ENCODE measurements around the gene PRSS27. TPM values are rescaled to one million over a fixed set of nuclear protein-coding genes. Genes with fewer than 3 reads are reported as not detected.

Gene PRSS27
- total RNA-seq, 2 donors from 2014 or later, result 3.7 to 4.2 TPM

DNA sequence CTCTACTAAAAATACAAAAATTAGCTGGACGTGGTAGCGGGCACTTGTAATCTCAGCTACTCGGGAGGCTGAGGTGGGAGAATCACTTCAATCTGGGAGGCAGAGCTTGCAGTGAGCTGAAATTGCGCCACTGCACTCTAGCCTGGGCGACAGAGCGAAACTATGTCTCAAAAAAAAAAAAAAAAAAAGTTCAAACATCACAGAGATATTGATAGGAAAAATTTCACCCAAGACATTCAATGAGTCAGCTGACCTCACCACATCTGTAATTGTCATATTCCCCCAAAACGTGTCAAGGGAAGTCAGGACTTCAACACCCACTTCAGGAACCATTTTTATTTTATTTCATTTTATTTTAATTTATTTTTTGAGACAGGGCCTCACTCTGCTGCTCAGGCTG, 8.0 kb upstream of the PRSS27 start:
- Mint-ChIP-seq H3K4me1 (no peaks in the 10 kb centered on the region), H3K36me3 (ENCODE audit: low read depth) (no peaks in the 10 kb centered on the region), H3K9me3 (no peaks in the 10 kb centered on the region), H3K27ac (no peak overlapping the region), H3K27me3 (ENCODE audit: insufficient read depth) (peaks cover 5% of the 10 kb centered on the region), H3K4me3 (no peak overlapping the region)
- Histone ChIP-seq H3K9me3 (ENCODE audit: control insufficient read depth, low read length) (no peaks in the 10 kb centered on the region), H3K27me3 (ENCODE audit: control insufficient read depth, insufficient read depth, low read length, poor library complexity, severe bottlenecking) (no peaks in the 10 kb centered on the region), H3K9ac (ENCODE audit: extremely low read depth, low read length, poor library complexity, severe bottlenecking) (no peak overlapping the region), H3K36me3 (ENCODE audit: control insufficient read depth, insufficient read depth, low read length) (no peaks in the 10 kb centered on the region), H3K4me3 (ENCODE audit: low read length) (no peak overlapping the region), H3K4me1 (ENCODE audit: control insufficient read depth, insufficient read depth, low read length) (no peaks in the 10 kb centered on the region), H3K27ac (ENCODE audit: low read depth, low read length) (no peak overlapping the region)
- 92 to 96% methylated on average over 3 to 5 of the region's 7 CpGs for WGBS, 2 experiments (ENCODE audit: insufficient coverage in 1 of 2, insufficient read length in 1 of 2)
- no peak for TF ChIP-seq CTCF (conservative IDR thresholded peaks at IDR 0.05)
- DNase-seq, result no peak

- 86 to 97% methylated on average over 3 to 5 of the region's 5 CpGs for WGBS, 2 experiments (ENCODE audit: insufficient coverage in 1 of 2, insufficient read length in 1 of 2)
- H3K36me3 Mint-ChIP-seq (ENCODE audit: low read depth), result no peaks in the 10 kb centered on the region
- no peaks in the 10 kb centered on the region for H3K9me3 Mint-ChIP-seq
- H3K36me3 ChIP-seq (ENCODE audit: control insufficient read depth, insufficient read depth, low read length), result no peaks in the 10 kb centered on the region
- H3K4me3 ChIP-seq (ENCODE audit: low read length), result no peak overlapping the region
- DNase-seq, result no peak
- H3K27me3 Mint-ChIP-seq (ENCODE audit: insufficient read depth), result peaks cover 5% of the 10 kb centered on the region
- TF ChIP-seq CTCF (conservative IDR thresholded peaks at IDR 0.05), result no peak
- H3K27ac ChIP-seq (ENCODE audit: low read depth, low read length), result no peak overlapping the region
- H3K4me1 ChIP-seq (ENCODE audit: control insufficient read depth, insufficient read depth, low read length), result no peaks in the 10 kb centered on the region
- no peaks in the 10 kb centered on the region for H3K9me3 ChIP-seq (ENCODE audit: control insufficient read depth, low read length)
- no peak overlapping the region for H3K9ac ChIP-seq (ENCODE audit: extremely low read depth, low read length, poor library complexity, severe bottlenecking)
- no peak overlapping the region for H3K27ac Mint-ChIP-seq
- no peaks in the 10 kb centered on the region for H3K27me3 ChIP-seq (ENCODE audit: control insufficient read depth, insufficient read depth, low read length, poor library complexity, severe bottlenecking)
- H3K4me1 Mint-ChIP-seq, result no peaks in the 10 kb centered on the region
- no peak overlapping the region for H3K4me3 Mint-ChIP-seq
Observed at GRCh38 chr16:2726923-2727322, 6.9 kb upstream of the PRSS27 start.

GRCh38 chr16:2724816-2725348, 4.9 kb upstream of the PRSS27 start:
- H3K9ac ChIP-seq (ENCODE audit: extremely low read depth, low read length, poor library complexity, severe bottlenecking), result no peak overlapping the region
- no peaks in the 10 kb centered on the region for H3K4me1 ChIP-seq (ENCODE audit: control insufficient read depth, insufficient read depth, low read length)
- no peaks in the 10 kb centered on the region for H3K4me1 Mint-ChIP-seq
- 86 to 96% methylated on average over 7 to 16 of the region's 16 CpGs for WGBS, 2 experiments (ENCODE audit: insufficient coverage in 1 of 2, insufficient read length in 1 of 2)
- H3K36me3 ChIP-seq (ENCODE audit: control insufficient read depth, insufficient read depth, low read length), result no peaks in the 10 kb centered on the region
- DNase-seq, result no peak
- TF ChIP-seq CTCF (conservative IDR thresholded peaks at IDR 0.05), result no peak
- H3K27me3 Mint-ChIP-seq (ENCODE audit: insufficient read depth), result peaks cover 2% of the 10 kb centered on the region
- no peaks in the 10 kb centered on the region for H3K27me3 ChIP-seq (ENCODE audit: control insufficient read depth, insufficient read depth, low read length, poor library complexity, severe bottlenecking)
- no peak overlapping the region for H3K4me3 ChIP-seq (ENCODE audit: low read length)
- H3K36me3 Mint-ChIP-seq (ENCODE audit: low read depth), result no peaks in the 10 kb centered on the region
- no peaks in the 10 kb centered on the region for H3K9me3 ChIP-seq (ENCODE audit: control insufficient read depth, low read length)
- H3K9me3 Mint-ChIP-seq, result no peaks in the 10 kb centered on the region
- no peak overlapping the region for H3K27ac ChIP-seq (ENCODE audit: low read depth, low read length)
- H3K27ac Mint-ChIP-seq, result no peak overlapping the region
- no peak overlapping the region for H3K4me3 Mint-ChIP-seq

Data from endodermal cell (in vitro differentiated cells).